SK-N-SH (cell line): Measurements from ENCODE around the gene SMAP2. TPM values are rescaled to one million over a fixed set of nuclear protein-coding genes. Genes with fewer than 3 reads are reported as not detected.

Source experiments
- CTCF ChIA-PET: fragments of 300-600, 350-600 bp; formaldehyde crosslinking; extraction: SDS; loops from one replicate; lab custom pipeline; 2021; lab: Yijun Ruan, JAX
- POLR2A ChIA-PET: fragments of 350-600 bp; sonication (Branson Sonifier 250); formaldehyde crosslinking; extraction: SDS; loops from one replicate; lab custom pipeline; 2020; ENCODE audit warnings: antibody characterized with exemption, inconsistent platforms; lab: Yijun Ruan, JAX
- DNase-seq: peaks from one replicate; pipeline ENCODE4 v3.0.0; 2012
- H2AFZ ChIP-seq: fragments of 200-600 bp; sonication (generic); 2 replicates; pipeline ENCODE4 v1.8.1; 2016; ENCODE audit warnings: antibody characterized with exemption, mild to moderate bottlenecking, low read depth
- H3F3A ChIP-seq: fragments of 200-600 bp; sonication (generic); replicated peaks from 2 replicates; pipeline ENCODE3; 2016; ENCODE audit warnings: antibody characterized with exemption, mild to moderate bottlenecking; ENCODE audit not compliant: insufficient read depth
- H3K27ac ChIP-seq, 2 experiments: fragments of 200-500 bp in 1 of 2; fragments of 200-600 bp in 1 of 2; sonication (Bioruptor generic) in 1 of 2; sonication (generic), shearing (Covaris generic) in 1 of 2; 2 replicates each; pipeline versions ENCODE4 v1.5.1 to v1.6.1; 2014 to 2016; ENCODE audit warnings: low read depth in 2 of 2, inconsistent platforms in 1 of 2, low read length in 1 of 2, mild to moderate bottlenecking in 1 of 2, mixed read lengths in 1 of 2
- H3K27me3 ChIP-seq: fragments of 200-600 bp; sonication (generic), shearing (Covaris generic); 2 replicates; pipeline ENCODE4 v1.6.1; 2016; ENCODE audit warnings: mixed run types; ENCODE audit not compliant: insufficient read depth
- H3K36me3 ChIP-seq, 2 experiments: fragments of 200-500 bp in 1 of 2; fragments of 200-600 bp in 1 of 2; sonication (Bioruptor generic) in 1 of 2; sonication (generic) in 1 of 2; replicated peaks in 1 of 2; 2 replicates each; pipeline versions ENCODE3 to v1.5.1; 2014 to 2016; ENCODE audit warnings: low read length in 1 of 2, mild to moderate bottlenecking in 1 of 2; ENCODE audit not compliant: insufficient read depth in 2 of 2, control insufficient read depth in 1 of 2
- H3K4me1 ChIP-seq, 2 experiments: fragments of 200-500 bp in 1 of 2; fragments of 200-600 bp in 1 of 2; sonication (Bioruptor generic) in 1 of 2; sonication (generic), shearing (Covaris generic) in 1 of 2; 2 replicates each; pipeline versions ENCODE4 v1.5.1 to v1.6.1; 2014 to 2016; ENCODE audit warnings: low read depth in 1 of 2, low read length in 1 of 2, mixed run types in 1 of 2; ENCODE audit not compliant: insufficient read depth in 2 of 2, control insufficient read depth in 1 of 2
- H3K4me2 ChIP-seq: fragments of 200-600 bp; sonication (generic), shearing (Covaris generic); 2 replicates; pipeline ENCODE4 v1.6.1; 2017; ENCODE audit warnings: mixed run types
- H3K4me3 ChIP-seq, 2 experiments: fragments of 200-500 bp in 1 of 2; fragments of 200-600 bp in 1 of 2; sonication (Bioruptor generic) in 1 of 2; sonication (generic), shearing (Covaris generic) in 1 of 2; 2 replicates each; pipeline versions ENCODE4 v1.5.1 to v1.8.1; 2014 to 2016; ENCODE audit warnings: low read depth in 2 of 2, inconsistent platforms in 1 of 2, low read length in 1 of 2, mild to moderate bottlenecking in 1 of 2, mixed read lengths in 1 of 2, moderate library complexity in 1 of 2
- H3K79me2 ChIP-seq: fragments of 200-600 bp; sonication (generic); 2 replicates; pipeline ENCODE4 v1.8.1; 2017; ENCODE audit warnings: mild to moderate bottlenecking; ENCODE audit not compliant: insufficient read depth
- H3K9ac ChIP-seq: fragments of 200-600 bp; sonication (generic); 2 replicates; pipeline ENCODE4 v1.6.1; 2017; ENCODE audit warnings: mixed run types
- H3K9me2 ChIP-seq: fragments of 200-600 bp; sonication (generic); 2 replicates; pipeline ENCODE4 v1.6.1; 2017; ENCODE audit warnings: mixed run types
- H3K9me3 ChIP-seq: fragments of 200-600 bp; sonication (generic); 2 replicates; pipeline ENCODE4 v1.6.1; 2017; ENCODE audit warnings: mixed run types, mild to moderate bottlenecking, moderate library complexity
- H4K20me1 ChIP-seq: fragments of 200-600 bp; sonication (generic); 2 replicates; pipeline ENCODE4 v1.6.1; 2017; ENCODE audit warnings: mild to moderate bottlenecking, mixed run types; ENCODE audit not compliant: insufficient read depth
- ELF1 ChIP-seq: IDR thresholded peaks from 2 replicates; pipeline ENCODE4 v1.4.0; 2012
- FOSL2 ChIP-seq: IDR thresholded peaks from 2 replicates; pipeline ENCODE4 v1.4.0; 2012; ENCODE audit warnings: low read depth, mild to moderate bottlenecking, moderate library complexity, borderline replicate concordance
- GABPA ChIP-seq: IDR thresholded peaks from 2 replicates; pipeline ENCODE4 v1.4.0; 2012; ENCODE audit warnings: low read depth, mild to moderate bottlenecking
- JUND ChIP-seq: IDR thresholded peaks from 2 replicates; pipeline ENCODE4 v1.4.0; 2012
- MXI1 ChIP-seq: IDR thresholded peaks from 2 replicates; pipeline ENCODE4 v1.6.1; 2012; ENCODE audit warnings: mild to moderate bottlenecking, low read depth, low read length, improper control_type of control experiment
- NFIC ChIP-seq: IDR thresholded peaks from 2 replicates; pipeline ENCODE4 v1.4.0; 2012; ENCODE audit warnings: borderline replicate concordance
- NRF1 ChIP-seq: IDR thresholded peaks from 2 replicates; pipeline ENCODE4 v1.6.1; 2012; ENCODE audit warnings: low read depth, mild to moderate bottlenecking, low read length
- POLR2AphosphoS5 ChIP-seq: IDR thresholded peaks from 2 replicates; pipeline ENCODE4 v1.6.1; 2012; ENCODE audit warnings: low read depth, low read length
- RAD21 ChIP-seq: IDR thresholded peaks from 2 replicates; pipeline ENCODE4 v1.6.1; 2012; ENCODE audit warnings: mild to moderate bottlenecking, low read length
- RCOR1 ChIP-seq: fragments of 150-350 bp; IDR thresholded peaks from 2 replicates; pipeline ENCODE4 v1.6.1; 2017; ENCODE audit warnings: antibody characterized with exemption, low read length
- RXRA ChIP-seq: IDR thresholded peaks from 2 replicates; pipeline ENCODE4 v1.4.0; 2012; ENCODE audit warnings: low read depth, mild to moderate bottlenecking, borderline replicate concordance
- SIN3A ChIP-seq: IDR thresholded peaks from 2 replicates; pipeline ENCODE4 v1.6.1; 2012; ENCODE audit warnings: low read depth, mild to moderate bottlenecking, low read length, moderate library complexity, borderline replicate concordance
- SMC3 ChIP-seq: IDR thresholded peaks from 2 replicates; pipeline ENCODE4 v1.6.1; 2012; ENCODE audit warnings: low read depth, low read length, improper control_type of control experiment
- TCF12 ChIP-seq: IDR thresholded peaks from 2 replicates; pipeline ENCODE4 v1.4.0; 2012
- TEAD4 ChIP-seq: IDR thresholded peaks from 2 replicates; pipeline ENCODE4 v1.4.0; 2012; ENCODE audit warnings: mild to moderate bottlenecking, borderline replicate concordance; ENCODE audit not compliant: insufficient read depth
- YY1 ChIP-seq: IDR thresholded peaks from 2 replicates; pipeline ENCODE4 v1.4.0; 2012; ENCODE audit warnings: low read depth, mild to moderate bottlenecking
- WGBS: methylation state at CpG from one replicate; pipeline ENCODE4 v1.1.6; 2017; ENCODE audit warnings: low lambda C conversion rate; 5-methylcytosine and 5-hydroxymethylcytosine counted together
- polyA plus RNA-seq, 3 experiments: library from polyadenylated mRNA; depleted of rRNA; stranded (reverse); fragments of >200 nt; gene quantifications; 2 replicates each; pipeline ENCODE4 v1.2.3, GENCODE V29; 2012
- TF ChIP-seq, protein P1 (sequence below): IDR thresholded peaks from 2 replicates; pipeline ENCODE4; 2012
- TF ChIP-seq, protein P2 (sequence below): fragments of 150-350 bp; IDR thresholded peaks from 2 replicates; pipeline ENCODE4 v1.6.1; 2017; ENCODE audit warnings: antibody characterized with exemption, low read length, low read depth, borderline replicate concordance
- TF ChIP-seq, protein P3 (sequence below): fragments of 200-600 bp; sonication (generic); IDR thresholded peaks from 2 replicates; pipeline ENCODE4 v1.6.1; 2017; ENCODE audit warnings: antibody characterized with exemption, mild to moderate bottlenecking, moderate library complexity
- TF ChIP-seq, protein P4 (sequence below): IDR thresholded peaks from 2 replicates; pipeline ENCODE4 v1.4.0; 2012; ENCODE audit warnings: low read depth, borderline replicate concordance

SMAP2 gene
- polyA plus RNA-seq, 1 of the 3 experiments (the other 2 are of a cell fraction) = 11.2 TPM

DNA sequence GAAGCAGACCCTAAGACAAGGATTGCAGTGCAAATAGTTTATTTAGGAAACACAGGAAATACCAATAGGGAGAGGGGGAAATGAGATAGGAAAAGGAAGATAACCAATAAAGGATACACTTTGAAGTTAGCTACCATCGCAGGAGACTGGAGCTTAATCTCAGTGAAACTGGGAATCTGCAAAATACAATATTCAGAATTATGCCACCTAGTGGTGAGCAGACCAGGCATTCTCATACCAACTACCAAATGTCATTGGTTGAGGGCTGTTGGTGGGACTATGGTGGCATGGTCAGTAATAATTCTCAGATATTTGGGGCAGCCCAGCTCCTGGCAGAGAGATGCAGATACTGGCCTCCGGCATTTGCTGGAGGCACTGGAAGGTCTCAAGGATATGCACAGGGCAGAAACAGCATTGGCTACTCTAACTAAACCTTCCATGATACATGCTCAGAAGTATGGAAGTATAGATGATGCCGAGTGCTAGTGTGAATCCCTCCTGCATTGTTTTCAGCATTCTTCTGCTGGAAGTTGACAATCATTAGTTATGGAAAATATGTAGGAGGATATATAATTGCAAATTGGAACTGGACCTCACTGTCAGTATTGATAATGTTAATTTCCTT is 65.0 kb downstream of the SMAP2 start:
- peak; percentile 75 for DNase-seq

DNA sequence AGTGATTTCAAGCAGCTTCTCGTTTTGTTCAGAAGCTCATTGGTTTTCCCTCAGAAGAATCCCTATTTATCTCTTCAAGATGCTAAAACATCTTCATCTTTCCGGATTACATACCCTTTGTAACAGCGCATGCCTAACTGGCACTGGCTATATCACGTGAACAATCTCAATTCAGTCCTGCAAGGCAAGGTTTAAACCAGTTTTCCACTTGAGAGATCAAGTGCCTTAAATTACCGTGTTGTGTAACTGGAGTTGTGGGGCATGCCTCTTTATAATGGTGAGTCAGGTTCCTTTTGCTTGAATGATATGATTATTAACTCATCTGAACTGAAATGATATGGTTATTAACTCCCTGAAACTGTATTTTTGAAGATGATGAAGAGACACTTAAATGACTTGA is 65.7 kb downstream of the SMAP2 start:
- POLR2A ChIA-PET = interaction anchor here (0.8 kb wide), 1 partner anchor 11 kb away, joined by 4 read pairs; the partner anchor contains the start of gene ZFP69B
- H3K4me2 ChIP-seq = no peak overlapping the region
- H3K4me3 ChIP-seq = no peak overlapping the region
- H3K27me3 ChIP-seq = no peaks in the 10 kb centered on the region
- TF ChIP-seq, protein P1, sequence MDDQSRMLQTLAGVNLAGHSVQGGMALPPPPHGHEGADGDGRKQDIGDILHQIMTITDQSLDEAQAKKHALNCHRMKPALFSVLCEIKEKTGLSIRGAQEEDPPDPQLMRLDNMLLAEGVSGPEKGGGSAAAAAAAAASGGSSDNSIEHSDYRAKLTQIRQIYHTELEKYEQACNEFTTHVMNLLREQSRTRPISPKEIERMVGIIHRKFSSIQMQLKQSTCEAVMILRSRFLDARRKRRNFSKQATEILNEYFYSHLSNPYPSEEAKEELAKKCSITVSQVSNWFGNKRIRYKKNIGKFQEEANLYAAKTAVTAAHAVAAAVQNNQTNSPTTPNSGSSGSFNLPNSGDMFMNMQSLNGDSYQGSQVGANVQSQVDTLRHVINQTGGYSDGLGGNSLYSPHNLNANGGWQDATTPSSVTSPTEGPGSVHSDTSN = no peak
- no peak for TF ChIP-seq RAD21
- no peak for TF ChIP-seq POLR2AphosphoS5
- no peak for TF ChIP-seq TEAD4
- no peak for TF ChIP-seq NFIC
- TF ChIP-seq, protein P2, sequence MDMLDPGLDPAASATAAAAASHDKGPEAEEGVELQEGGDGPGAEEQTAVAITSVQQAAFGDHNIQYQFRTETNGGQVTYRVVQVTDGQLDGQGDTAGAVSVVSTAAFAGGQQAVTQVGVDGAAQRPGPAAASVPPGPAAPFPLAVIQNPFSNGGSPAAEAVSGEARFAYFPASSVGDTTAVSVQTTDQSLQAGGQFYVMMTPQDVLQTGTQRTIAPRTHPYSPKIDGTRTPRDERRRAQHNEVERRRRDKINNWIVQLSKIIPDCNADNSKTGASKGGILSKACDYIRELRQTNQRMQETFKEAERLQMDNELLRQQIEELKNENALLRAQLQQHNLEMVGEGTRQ = no peak
- TF ChIP-seq GABPA = no peak
- TF ChIP-seq TCF12 = no peak
- no peak for TF ChIP-seq SIN3A
- TF ChIP-seq JUND = no peak
- TF ChIP-seq MXI1 = no peak
- TF ChIP-seq RCOR1 = no peak
- no peak for TF ChIP-seq YY1
- no peak for TF ChIP-seq RXRA
- TF ChIP-seq FOSL2 = no peak
- no peaks in the 10 kb centered on the region for H3K79me2 ChIP-seq
- H3K36me3 ChIP-seq = no peaks in the 10 kb centered on the region
- no peaks in the 10 kb centered on the region for H3F3A ChIP-seq
- DNase-seq = no peak
- WGBS = 61% methylated on average over 5 of the region's 5 CpGs
- no peak overlapping the region for H3K9ac ChIP-seq
- H3K9me3 ChIP-seq = no peaks in the 10 kb centered on the region
- no peaks in the 10 kb centered on the region for H4K20me1 ChIP-seq
- H2AFZ ChIP-seq = no peak overlapping the region
- CTCF ChIA-PET = interaction anchor here (1.0 to 4.2 kb wide), 9 partner anchors 9 to 297 kb away, joined by 3 to 30 read pairs (median 9); partner anchors contain the start of gene ZFP69B
- H3K4me1 ChIP-seq = no peaks in the 10 kb centered on the region
- H3K27ac ChIP-seq = no peak overlapping the region
- no peaks in the 10 kb centered on the region for H3K9me2 ChIP-seq

More for the DNA sequence above, 65.0 kb downstream of the SMAP2 start:
- Histone ChIP-seq H3K9me2 (no peaks in the 10 kb centered on the region), H3K4me1 (no peaks in the 10 kb centered on the region), H3K9me3 (no peaks in the 10 kb centered on the region), H3K36me3 (no peaks in the 10 kb centered on the region), H3K4me2 (no peak overlapping the region), H4K20me1 (no peaks in the 10 kb centered on the region), H3K27ac (no peak overlapping the region), H3K9ac (no peak overlapping the region), H3K4me3 (no peak overlapping the region), H3F3A (no peaks in the 10 kb centered on the region), H3K27me3 (no peaks in the 10 kb centered on the region), H2AFZ (no peak overlapping the region), H3K79me2 (no peaks in the 10 kb centered on the region)
- WGBS = 71% methylated on average over 3 of the region's 3 CpGs
- POLR2A ChIA-PET = no interaction called here
- no peak for TF ChIP-seq ELF1
- TF ChIP-seq YY1 = no peak
- peak; percentile 46 for TF ChIP-seq SMC3
- TF ChIP-seq, protein P3, sequence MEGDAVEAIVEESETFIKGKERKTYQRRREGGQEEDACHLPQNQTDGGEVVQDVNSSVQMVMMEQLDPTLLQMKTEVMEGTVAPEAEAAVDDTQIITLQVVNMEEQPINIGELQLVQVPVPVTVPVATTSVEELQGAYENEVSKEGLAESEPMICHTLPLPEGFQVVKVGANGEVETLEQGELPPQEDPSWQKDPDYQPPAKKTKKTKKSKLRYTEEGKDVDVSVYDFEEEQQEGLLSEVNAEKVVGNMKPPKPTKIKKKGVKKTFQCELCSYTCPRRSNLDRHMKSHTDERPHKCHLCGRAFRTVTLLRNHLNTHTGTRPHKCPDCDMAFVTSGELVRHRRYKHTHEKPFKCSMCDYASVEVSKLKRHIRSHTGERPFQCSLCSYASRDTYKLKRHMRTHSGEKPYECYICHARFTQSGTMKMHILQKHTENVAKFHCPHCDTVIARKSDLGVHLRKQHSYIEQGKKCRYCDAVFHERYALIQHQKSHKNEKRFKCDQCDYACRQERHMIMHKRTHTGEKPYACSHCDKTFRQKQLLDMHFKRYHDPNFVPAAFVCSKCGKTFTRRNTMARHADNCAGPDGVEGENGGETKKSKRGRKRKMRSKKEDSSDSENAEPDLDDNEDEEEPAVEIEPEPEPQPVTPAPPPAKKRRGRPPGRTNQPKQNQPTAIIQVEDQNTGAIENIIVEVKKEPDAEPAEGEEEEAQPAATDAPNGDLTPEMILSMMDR = peak; percentile 67
- peak; percentile 52 for TF ChIP-seq RAD21
- no peak for TF ChIP-seq NRF1
- TF ChIP-seq, protein P4, sequence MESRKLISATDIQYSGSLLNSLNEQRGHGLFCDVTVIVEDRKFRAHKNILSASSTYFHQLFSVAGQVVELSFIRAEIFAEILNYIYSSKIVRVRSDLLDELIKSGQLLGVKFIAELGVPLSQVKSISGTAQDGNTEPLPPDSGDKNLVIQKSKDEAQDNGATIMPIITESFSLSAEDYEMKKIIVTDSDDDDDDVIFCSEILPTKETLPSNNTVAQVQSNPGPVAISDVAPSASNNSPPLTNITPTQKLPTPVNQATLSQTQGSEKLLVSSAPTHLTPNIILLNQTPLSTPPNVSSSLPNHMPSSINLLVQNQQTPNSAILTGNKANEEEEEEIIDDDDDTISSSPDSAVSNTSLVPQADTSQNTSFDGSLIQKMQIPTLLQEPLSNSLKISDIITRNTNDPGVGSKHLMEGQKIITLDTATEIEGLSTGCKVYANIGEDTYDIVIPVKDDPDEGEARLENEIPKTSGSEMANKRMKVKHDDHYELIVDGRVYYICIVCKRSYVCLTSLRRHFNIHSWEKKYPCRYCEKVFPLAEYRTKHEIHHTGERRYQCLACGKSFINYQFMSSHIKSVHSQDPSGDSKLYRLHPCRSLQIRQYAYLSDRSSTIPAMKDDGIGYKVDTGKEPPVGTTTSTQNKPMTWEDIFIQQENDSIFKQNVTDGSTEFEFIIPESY = no peak
- CTCF ChIA-PET = interaction anchor here (0.6 to 4.2 kb wide), 28 partner anchors 9 to 494 kb away, joined by 3 to 30 read pairs (median 4); partner anchors contain the start of genes ZFP69 and ZFP69B
